Nephron (organoid): ENCODE measurements around the gene CAMK1G.

ENCODE experiments used
- H3K27ac Mint-ChIP-seq, 3 experiments: 2 replicates each; pipeline ENCODE4 v1.8.0; 2020; ENCODE audit warnings: mixed read lengths in 3 of 3, mild to moderate bottlenecking in 2 of 3, moderate library complexity in 1 of 3
- H3K27me3 Mint-ChIP-seq: 2 replicates; pipeline ENCODE4 v1.8.0; 2021; ENCODE audit warnings: low read depth, mild to moderate bottlenecking, moderate library complexity, mixed read lengths
- H3K36me3 Mint-ChIP-seq: 2 replicates; pipeline ENCODE4 v1.8.0; 2020; ENCODE audit warnings: low read depth, mixed read lengths
- H3K4me1 Mint-ChIP-seq: 2 replicates; pipeline ENCODE4 v1.8.0; 2020; ENCODE audit warnings: mixed read lengths
- H3K4me3 Mint-ChIP-seq, 3 experiments: 2 replicates each; pipeline ENCODE4 v1.8.0; 2020; ENCODE audit warnings: mild to moderate bottlenecking in 3 of 3, mixed read lengths in 3 of 3, moderate library complexity in 2 of 3
- H3K9me3 Mint-ChIP-seq: 2 replicates; pipeline ENCODE4 v1.8.0; 2020; ENCODE audit warnings: mixed read lengths
- CTCF ChIP-seq, 3 experiments: fragments of 200-600 bp; sonication (generic); IDR thresholded peaks; one replicate each; pipeline ENCODE4 v1.5.0; 2021; ENCODE audit warnings: antibody characterized with exemption in 3 of 3; ENCODE audit not compliant: unreplicated experiment in 3 of 3

The CAMK1G gene

GRCh38 chr1:209601809-209602657, 18.5 kb downstream of the CAMK1G start:
- H3K4me3 Mint-ChIP-seq: no peak overlapping the region
- H3K9me3 Mint-ChIP-seq: no peaks in the 10 kb centered on the region
- H3K27ac Mint-ChIP-seq: no peak overlapping the region
- TF ChIP-seq CTCF (IDR thresholded peaks at IDR 0.05; ENCODE audit: unreplicated experiment in 3 of 3): peak; percentile 60 to 72 (median 66)
- no peaks in the 10 kb centered on the region for H3K27me3 Mint-ChIP-seq
- peaks cover 2% of the 10 kb centered on the region for H3K4me1 Mint-ChIP-seq
- H3K36me3 Mint-ChIP-seq: no peaks in the 10 kb centered on the region

GRCh38 chr1:209603877-209604276, 20.4 kb downstream of the CAMK1G start:
- no peak overlapping the region for H3K27ac Mint-ChIP-seq
- no peaks in the 10 kb centered on the region for H3K9me3 Mint-ChIP-seq
- no peaks in the 10 kb centered on the region for H3K4me1 Mint-ChIP-seq
- no peaks in the 10 kb centered on the region for H3K36me3 Mint-ChIP-seq
- H3K4me3 Mint-ChIP-seq: no peak overlapping the region
- TF ChIP-seq CTCF (IDR thresholded peaks at IDR 0.05; ENCODE audit: unreplicated experiment in 3 of 3): no peak
- H3K27me3 Mint-ChIP-seq: no peaks in the 10 kb centered on the region

- no peaks in the 10 kb centered on the region for H3K9me3 Mint-ChIP-seq
- no peak for TF ChIP-seq CTCF (IDR thresholded peaks at IDR 0.05; ENCODE audit: unreplicated experiment in 3 of 3)
- H3K4me1 Mint-ChIP-seq: no peaks in the 10 kb centered on the region
- H3K36me3 Mint-ChIP-seq: no peaks in the 10 kb centered on the region
- H3K27ac Mint-ChIP-seq: no peak overlapping the region
- H3K4me3 Mint-ChIP-seq: no peak overlapping the region
- no peaks in the 10 kb centered on the region for H3K27me3 Mint-ChIP-seq
Measured at GRCh38 chr1:209607102-209607794, 23.7 kb downstream of the CAMK1G start.

GRCh38 chr1:209607795-209608178, 24.3 kb downstream of the CAMK1G start:
- no peak overlapping the region for H3K27ac Mint-ChIP-seq
- no peaks in the 10 kb centered on the region for H3K27me3 Mint-ChIP-seq
- H3K4me3 Mint-ChIP-seq: no peak overlapping the region
- no peaks in the 10 kb centered on the region for H3K9me3 Mint-ChIP-seq
- no peaks in the 10 kb centered on the region for H3K4me1 Mint-ChIP-seq
- TF ChIP-seq CTCF (IDR thresholded peaks at IDR 0.05; ENCODE audit: unreplicated experiment in 3 of 3): no peak
- no peaks in the 10 kb centered on the region for H3K36me3 Mint-ChIP-seq

- Mint-ChIP-seq H3K9me3 (no peaks in the 10 kb centered on the region), H3K4me1 (no peaks in the 10 kb centered on the region), H3K36me3 (no peaks in the 10 kb centered on the region), H3K27ac (no peak overlapping the region), H3K27me3 (peaks cover 4% of the 10 kb centered on the region), H3K4me3 (no peak overlapping the region)
- TF ChIP-seq CTCF (IDR thresholded peaks at IDR 0.05; ENCODE audit: unreplicated experiment in 3 of 3): no peak
Measured at GRCh38 chr1:209609041-209609790, 25.7 kb downstream of the CAMK1G start.
